K562 (cell line): ENCODE results near the gene C21orf58. TPM values are rescaled to one million over a fixed set of nuclear protein-coding genes. Genes with fewer than 3 reads are reported as not detected.

ENCODE experiments used
- BCL6 ChIP-seq: fragments of 250-450 bp; sonication (Bioruptor Pico); IDR thresholded peaks from 2 replicates; pipeline ENCODE4 v1.4.0; 2020
- ETV1 ChIP-seq: fragments of 450-650 bp; conservative IDR thresholded peaks from 2 replicates; pipeline ENCODE4 v1.6.1; 2016; ENCODE audit warnings: missing genetic modification characterization, control low read depth, low read depth, missing compliant biosample characterization
- GABPA ChIP-seq: fragments of 200-800 bp; sonication (Bioruptor generic); conservative IDR thresholded peaks from 2 replicates; pipeline ENCODE4 v1.6.1; 2016; ENCODE audit warnings: low read depth, missing genetic modification characterization, missing compliant biosample characterization
- HMG20B ChIP-seq: fragments of 250-450 bp; sonication (Bioruptor Pico); IDR thresholded peaks from 2 replicates; pipeline ENCODE4 v1.5.0; 2021; ENCODE audit warnings: mild to moderate bottlenecking
- HNRNPK ChIP-seq: fragments of 200-400 bp; formaldehyde crosslinking; IDR thresholded peaks from one replicate; pipeline ENCODE4 v1.6.1; 2018; ENCODE audit warnings: mild to moderate bottlenecking, low read depth, low read length; ENCODE audit not compliant: poor library complexity, severe bottlenecking
- HNRNPL ChIP-seq: fragments of 200-400 bp; formaldehyde crosslinking; IDR thresholded peaks from 2 replicates; pipeline ENCODE4 v1.6.1; 2017; ENCODE audit warnings: low read depth, mild to moderate bottlenecking, low read length
- ILF3 ChIP-seq: fragments of 450-650 bp; IDR thresholded peaks from 2 replicates; pipeline ENCODE4 v1.6.1; 2018; ENCODE audit warnings: antibody characterized with exemption, mild to moderate bottlenecking, moderate library complexity, borderline replicate concordance
- KLF1 ChIP-seq: fragments of 450-650 bp; IDR thresholded peaks from 2 replicates; pipeline ENCODE4 v1.6.1; 2016; ENCODE audit warnings: missing genetic modification characterization, missing compliant biosample characterization
- LARP7 ChIP-seq: fragments of 450-650 bp; IDR thresholded peaks from 2 replicates; pipeline ENCODE4 v1.6.1; 2016
- MYNN ChIP-seq, 2 experiments: sonication (generic); formaldehyde crosslinking in 1 of 2; IDR thresholded peaks; 2 replicates each; pipeline versions ENCODE4 v1.5.0 to v1.6.1; 2016 to 2020; ENCODE audit warnings: antibody characterized with exemption in 1 of 2, missing genetic modification reagents in 1 of 2
- NRF1 ChIP-seq, 2 experiments: fragments of 450-650 bp; IDR thresholded peaks in 1 of 2; conservative IDR thresholded peaks in 1 of 2; 2 replicates each; pipeline ENCODE4 v1.6.1; 2014; ENCODE audit warnings: mild to moderate bottlenecking in 2 of 2
- SMARCB1 ChIP-seq: IDR thresholded peaks from 2 replicates; pipeline ENCODE4 v1.6.1; 2011; ENCODE audit warnings: improper control_type of control experiment, low read depth; ENCODE audit not compliant: insufficient read length
- SOX6 ChIP-seq: fragments of 450-650 bp; IDR thresholded peaks from 2 replicates; pipeline ENCODE4 v1.6.1; 2014; ENCODE audit warnings: mild to moderate bottlenecking
- TAF1 ChIP-seq: IDR thresholded peaks from 2 replicates; pipeline ENCODE4 v1.6.1; 2011; ENCODE audit warnings: mild to moderate bottlenecking, low read length, moderate library complexity; ENCODE audit not compliant: insufficient read depth, control insufficient read depth, severe bottlenecking; ENCODE audit errors: extremely low read depth
- XRCC3 ChIP-seq: fragments of 450-650 bp; IDR thresholded peaks from 2 replicates; pipeline ENCODE4 v1.6.1; 2017; ENCODE audit warnings: mild to moderate bottlenecking, moderate library complexity
- ZNF584 ChIP-seq: fragments of 200-800 bp; sonication (Bioruptor generic); IDR thresholded peaks from 2 replicates; pipeline ENCODE4 v1.6.1; 2016; ENCODE audit warnings: low read depth, mild to moderate bottlenecking, missing genetic modification characterization, missing compliant biosample characterization
- polyA plus RNA-seq, 8 experiments: library from polyadenylated mRNA; depleted of rRNA in 4 of 8; stranded (reverse) in 5 of 8; unstranded in 3 of 8; fragments of >200 nt; fragmentation: Nextera tagmentation in 2 of 8; fragmentation: Illumina TruSeq in 1 of 8; extraction: Ambion mirVana in 2 of 8; extraction: Trizol in 1 of 8; gene quantifications; 2 replicates each; pipeline versions ENCODE4 v1.2.1 to v1.2.3, GENCODE V29; 2011 to 2014; ENCODE audit warnings: inconsistent platforms in 1 of 8, missing spikeins in 1 of 8
- total RNA-seq, 7 experiments: library from RNA; depleted of rRNA in 6 of 7; stranded (reverse); fragments of >200 nt in 6 of 7; fragmentation: Illumina TruSeq in 2 of 7; extraction: Trizol in 2 of 7; gene quantifications; 2 replicates each; pipeline versions ENCODE4 v1.2.1 to v1.2.3, GENCODE V29; 2011 to 2021; ENCODE audit warnings: low replicate concordance in 1 of 7
- TF ChIP-seq, protein P1 (sequence below), 2 experiments: fragments of 450-650 bp in 1 of 2; sonication (generic) in 1 of 2; formaldehyde crosslinking in 1 of 2; IDR thresholded peaks; 2 replicates each; pipeline versions ENCODE4 v1.7.1 to v1.9.0; 2016 to 2022; ENCODE audit warnings: inconsistent platforms in 1 of 2, mild to moderate bottlenecking in 1 of 2, missing genetic modification reagents in 1 of 2
- TF ChIP-seq, protein P2 (sequence below), 2 experiments: IDR thresholded peaks; 2 replicates each; pipeline ENCODE4 v1.6.1; 2012; ENCODE audit warnings: improper control_type of control experiment in 2 of 2, low read depth in 2 of 2, low read length in 2 of 2, borderline replicate concordance in 1 of 2

C21orf58 gene
- total and polyA plus RNA-seq, 9 of the 15 experiments (the other 6 are each of a cell fraction or from before 2014, with no cell fraction given), result 1.2 to 30.5 (median 12.4) TPM

DNA sequence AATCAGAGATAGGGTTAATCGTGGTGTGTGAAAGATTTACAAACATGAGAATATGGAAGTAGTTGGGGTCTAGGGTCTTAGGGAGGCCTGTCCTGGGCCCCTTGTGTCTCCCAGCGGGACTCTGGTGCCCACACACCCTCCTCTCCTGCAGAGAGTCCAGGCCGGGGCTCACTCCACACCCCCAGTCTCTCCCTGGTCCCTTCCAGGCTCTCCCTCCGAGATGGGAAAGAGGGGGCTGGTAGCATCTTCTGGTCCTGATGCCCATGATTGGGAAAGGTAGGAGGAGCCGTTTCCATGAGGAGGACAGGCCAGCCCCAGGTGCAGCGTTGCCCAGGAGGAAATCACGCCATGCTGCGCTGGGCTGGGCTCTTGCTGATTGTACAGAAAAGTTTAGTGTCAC lies 26.9 kb upstream of the C21orf58 start (continued):
- TF ChIP-seq, protein P1, sequence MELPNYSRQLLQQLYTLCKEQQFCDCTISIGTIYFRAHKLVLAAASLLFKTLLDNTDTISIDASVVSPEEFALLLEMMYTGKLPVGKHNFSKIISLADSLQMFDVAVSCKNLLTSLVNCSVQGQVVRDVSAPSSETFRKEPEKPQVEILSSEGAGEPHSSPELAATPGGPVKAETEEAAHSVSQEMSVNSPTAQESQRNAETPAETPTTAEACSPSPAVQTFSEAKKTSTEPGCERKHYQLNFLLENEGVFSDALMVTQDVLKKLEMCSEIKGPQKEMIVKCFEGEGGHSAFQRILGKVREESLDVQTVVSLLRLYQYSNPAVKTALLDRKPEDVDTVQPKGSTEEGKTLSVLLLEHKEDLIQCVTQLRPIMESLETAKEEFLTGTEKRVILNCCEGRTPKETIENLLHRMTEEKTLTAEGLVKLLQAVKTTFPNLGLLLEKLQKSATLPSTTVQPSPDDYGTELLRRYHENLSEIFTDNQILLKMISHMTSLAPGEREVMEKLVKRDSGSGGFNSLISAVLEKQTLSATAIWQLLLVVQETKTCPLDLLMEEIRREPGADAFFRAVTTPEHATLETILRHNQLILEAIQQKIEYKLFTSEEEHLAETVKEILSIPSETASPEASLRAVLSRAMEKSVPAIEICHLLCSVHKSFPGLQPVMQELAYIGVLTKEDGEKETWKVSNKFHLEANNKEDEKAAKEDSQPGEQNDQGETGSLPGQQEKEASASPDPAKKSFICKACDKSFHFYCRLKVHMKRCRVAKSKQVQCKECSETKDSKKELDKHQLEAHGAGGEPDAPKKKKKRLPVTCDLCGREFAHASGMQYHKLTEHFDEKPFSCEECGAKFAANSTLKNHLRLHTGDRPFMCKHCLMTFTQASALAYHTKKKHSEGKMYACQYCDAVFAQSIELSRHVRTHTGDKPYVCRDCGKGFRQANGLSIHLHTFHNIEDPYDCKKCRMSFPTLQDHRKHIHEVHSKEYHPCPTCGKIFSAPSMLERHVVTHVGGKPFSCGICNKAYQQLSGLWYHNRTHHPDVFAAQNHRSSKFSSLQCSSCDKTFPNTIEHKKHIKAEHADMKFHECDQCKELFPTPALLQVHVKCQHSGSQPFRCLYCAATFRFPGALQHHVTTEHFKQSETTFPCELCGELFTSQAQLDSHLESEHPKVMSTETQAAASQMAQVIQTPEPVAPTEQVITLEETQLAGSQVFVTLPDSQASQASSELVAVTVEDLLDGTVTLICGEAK (IDR thresholded peaks at IDR 0.05), result no peak
- TF ChIP-seq, protein P1 (CRISPR knock-in tag; IDR thresholded peaks at IDR 0.05), result no peak
- TF ChIP-seq ZNF584 (CRISPR knock-in tag) (no peak), GABPA (tag) (no peak), BCL6 (CRISPR knock-in tag) (no peak), SOX6 (no peak), MYNN (IDR thresholded peaks at IDR 0.05) (no peak), MYNN (CRISPR knock-in tag; IDR thresholded peaks at IDR 0.05) (no peak), LARP7 (no peak), HMG20B (CRISPR knock-in tag) (no peak), HNRNPL (no peak), ILF3 (no peak), KLF1 (tag) (no peak), XRCC3 (no peak), NRF1 (conservative IDR thresholded peaks at IDR 0.05 in 1 of 2, IDR thresholded peaks at IDR 0.05 in 1 of 2) (no peak), TAF1 (no peak), SMARCB1 (no peak), ETV1 (no peak), HNRNPK (no peak)
- TF ChIP-seq, protein P2, sequence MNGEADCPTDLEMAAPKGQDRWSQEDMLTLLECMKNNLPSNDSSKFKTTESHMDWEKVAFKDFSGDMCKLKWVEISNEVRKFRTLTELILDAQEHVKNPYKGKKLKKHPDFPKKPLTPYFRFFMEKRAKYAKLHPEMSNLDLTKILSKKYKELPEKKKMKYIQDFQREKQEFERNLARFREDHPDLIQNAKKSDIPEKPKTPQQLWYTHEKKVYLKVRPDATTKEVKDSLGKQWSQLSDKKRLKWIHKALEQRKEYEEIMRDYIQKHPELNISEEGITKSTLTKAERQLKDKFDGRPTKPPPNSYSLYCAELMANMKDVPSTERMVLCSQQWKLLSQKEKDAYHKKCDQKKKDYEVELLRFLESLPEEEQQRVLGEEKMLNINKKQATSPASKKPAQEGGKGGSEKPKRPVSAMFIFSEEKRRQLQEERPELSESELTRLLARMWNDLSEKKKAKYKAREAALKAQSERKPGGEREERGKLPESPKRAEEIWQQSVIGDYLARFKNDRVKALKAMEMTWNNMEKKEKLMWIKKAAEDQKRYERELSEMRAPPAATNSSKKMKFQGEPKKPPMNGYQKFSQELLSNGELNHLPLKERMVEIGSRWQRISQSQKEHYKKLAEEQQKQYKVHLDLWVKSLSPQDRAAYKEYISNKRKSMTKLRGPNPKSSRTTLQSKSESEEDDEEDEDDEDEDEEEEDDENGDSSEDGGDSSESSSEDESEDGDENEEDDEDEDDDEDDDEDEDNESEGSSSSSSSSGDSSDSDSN (IDR thresholded peaks at IDR 0.05; ENCODE audit: borderline replicate concordance in 1 of 2, low read depth in 2 of 2, low read length in 2 of 2), result no peak
- TF ChIP-seq, all 486 proteins: peak for 0
